MM.1S (cell line): ENCODE data around the gene CNFN.
A peak's percentile ranks its signal among the peaks of the same experiment; 100 is the strongest.

ENCODE experiments used
- DNase-seq: peaks from one replicate; pipeline ENCODE4 v3.0.0-alpha.2; 2015
- H2AFZ ChIP-seq: fragments of 300-600 bp; sonication (generic); 2 replicates; pipeline ENCODE4 v1.6.0; 2016; ENCODE audit warnings: antibody characterized with exemption, low read length
- H3F3A ChIP-seq: fragments of 300-600 bp; sonication (generic); 2 replicates; pipeline ENCODE4 v1.6.1; 2016; ENCODE audit warnings: mild to moderate bottlenecking, antibody characterized with exemption, low read length, moderate library complexity, mixed read lengths; ENCODE audit not compliant: insufficient read depth
- H3K27ac ChIP-seq: fragments of 300-600 bp; sonication (generic); 2 replicates; pipeline ENCODE4 v1.5.1; 2016; ENCODE audit warnings: mild to moderate bottlenecking, low read length
- H3K27me3 ChIP-seq: fragments of 300-600 bp; sonication (generic); replicated peaks from 2 replicates; pipeline ENCODE4 v1.6.0; 2016; ENCODE audit warnings: low read length; ENCODE audit not compliant: insufficient read depth
- H3K36me3 ChIP-seq: fragments of 300-600 bp; sonication (generic); replicated peaks from 2 replicates; pipeline ENCODE4 v1.6.1; 2016; ENCODE audit warnings: mild to moderate bottlenecking, low read length, mixed read lengths; ENCODE audit not compliant: insufficient read depth
- H3K4me1 ChIP-seq: fragments of 300-600 bp; sonication (generic); 2 replicates; pipeline ENCODE4 v1.6.1; 2016; ENCODE audit warnings: low read length, mixed read lengths
- H3K4me2 ChIP-seq: fragments of 300-600 bp; sonication (generic); 2 replicates; pipeline ENCODE4 v1.6.0; 2016; ENCODE audit warnings: low read depth, low read length
- H3K4me3 ChIP-seq: fragments of 300-600 bp; sonication (generic); 2 replicates; pipeline ENCODE4 v1.5.1; 2016; ENCODE audit warnings: low read length, mixed read lengths
- H3K79me2 ChIP-seq: fragments of 300-600 bp; sonication (generic); 2 replicates; pipeline ENCODE4 v1.6.1; 2016; ENCODE audit warnings: mixed run types, low read length, mixed read lengths
- H3K9ac ChIP-seq: fragments of 300-600 bp; sonication (generic); 2 replicates; pipeline ENCODE4 v1.6.1; 2016; ENCODE audit warnings: low read length, mixed read lengths
- H3K9me2 ChIP-seq: fragments of 300-600 bp; sonication (generic); replicated peaks from 2 replicates; pipeline ENCODE4 v1.6.1; 2016; ENCODE audit warnings: mild to moderate bottlenecking, low read length, mixed read lengths; ENCODE audit not compliant: insufficient read depth
- H3K9me3 ChIP-seq: fragments of 300-600 bp; sonication (generic); replicated peaks from 2 replicates; pipeline ENCODE4 v1.6.1; 2016; ENCODE audit warnings: mild to moderate bottlenecking, low read length, mixed read lengths; ENCODE audit not compliant: insufficient read depth
- H4K20me1 ChIP-seq: fragments of 300-600 bp; sonication (generic); 2 replicates; pipeline ENCODE4 v1.6.1; 2016; ENCODE audit warnings: mild to moderate bottlenecking, low read length, moderate library complexity, mixed read lengths; ENCODE audit not compliant: insufficient read depth
- CTCF ChIP-seq: fragments of 300-600 bp; sonication (generic); IDR thresholded peaks from 2 replicates; pipeline ENCODE4 v1.5.1; 2016; ENCODE audit warnings: antibody characterized with exemption, low read length, mixed read lengths
- EZH2 ChIP-seq: fragments of 300-600 bp; sonication (generic); optimal IDR thresholded peaks from 2 replicates; pipeline ENCODE3; 2017; ENCODE audit warnings: low read depth, mild to moderate bottlenecking, antibody characterized with exemption, low read length, mixed read lengths
- EZH2phosphoT487 ChIP-seq: fragments of 300-600 bp; sonication (generic); IDR thresholded peaks from 2 replicates; pipeline ENCODE4 v1.6.1; 2018; ENCODE audit warnings: antibody characterized with exemption, low read length

CNFN gene

GRCh38 chr19:42403586-42403985 lies 13.5 kb upstream of the CNFN start:
- no peak overlapping the region for H2AFZ ChIP-seq
- no peak overlapping the region for H3K9ac ChIP-seq
- H3K27me3 ChIP-seq = no peaks in the 10 kb centered on the region
- no peaks in the 10 kb centered on the region for H3K4me1 ChIP-seq
- H4K20me1 ChIP-seq = no peaks in the 10 kb centered on the region
- no peak overlapping the region for H3K4me3 ChIP-seq
- no peaks in the 10 kb centered on the region for H3K36me3 ChIP-seq
- TF ChIP-seq EZH2phosphoT487 (no peak), EZH2 (no peak), CTCF (no peak)
- H3K9me2 ChIP-seq = no peaks in the 10 kb centered on the region
- H3K9me3 ChIP-seq = no peaks in the 10 kb centered on the region
- no peak overlapping the region for H3K27ac ChIP-seq
- H3F3A ChIP-seq = no peaks in the 10 kb centered on the region
- no peak overlapping the region for H3K4me2 ChIP-seq
- DNase-seq = no peak
- no peaks in the 10 kb centered on the region for H3K79me2 ChIP-seq

GRCh38 chr19:42402376-42403116 lies 12.4 kb upstream of the CNFN start:
- TF ChIP-seq EZH2phosphoT487 (no peak), CTCF (no peak), EZH2 (no peak)
- H3K9me3 ChIP-seq = no peaks in the 10 kb centered on the region
- H3K27ac ChIP-seq = no peak overlapping the region
- H3K9ac ChIP-seq = no peak overlapping the region
- peaks cover 4% of the 10 kb centered on the region for H3K79me2 ChIP-seq
- no peaks in the 10 kb centered on the region for H3F3A ChIP-seq
- H2AFZ ChIP-seq = no peak overlapping the region
- no peak overlapping the region for H3K4me3 ChIP-seq
- H3K4me2 ChIP-seq = no peak overlapping the region
- H3K4me1 ChIP-seq = 0 out of 2 replicates have a peak, but pooled peaks cover 4% of the 10 kb centered on the region
- DNase-seq = no peak
- no peaks in the 10 kb centered on the region for H4K20me1 ChIP-seq
- no peaks in the 10 kb centered on the region for H3K9me2 ChIP-seq
- H3K36me3 ChIP-seq = no peaks in the 10 kb centered on the region
- H3K27me3 ChIP-seq = no peaks in the 10 kb centered on the region

- DNase-seq = peak; percentile 51
- Histone ChIP-seq H3K9ac (no peak overlapping the region), H3K9me3 (no peaks in the 10 kb centered on the region), H3F3A (no peaks in the 10 kb centered on the region), H3K4me1 (peaks cover 7% of the 10 kb centered on the region; the same call in 1 of the 2 replicates), H3K27ac (no peak overlapping the region), H3K36me3 (no peaks in the 10 kb centered on the region), H3K4me3 (no peak overlapping the region), H3K79me2 (peaks cover 8% of the 10 kb centered on the region), H3K27me3 (no peaks in the 10 kb centered on the region), H4K20me1 (no peaks in the 10 kb centered on the region), H3K4me2 (no peak overlapping the region), H2AFZ (no peak overlapping the region), H3K9me2 (no peaks in the 10 kb centered on the region)
- TF ChIP-seq EZH2 (no peak), EZH2phosphoT487 (no peak), CTCF (peak; percentile 76)
Measured at GRCh38 chr19:42401365-42402303, 11.5 kb upstream of the CNFN start.
